GM19328 (cell line): ENCODE results near the gene ZNF10.

Source experiments
- ATAC-seq: cut with Tn5 transposase; IDR thresholded peaks from one replicate; pipeline ENCODE4 v1.9.1; 2021; ENCODE audit warnings: mild to moderate bottlenecking, moderate library complexity; ENCODE audit not compliant: unreplicated experiment

The ZNF10 gene

DNA sequence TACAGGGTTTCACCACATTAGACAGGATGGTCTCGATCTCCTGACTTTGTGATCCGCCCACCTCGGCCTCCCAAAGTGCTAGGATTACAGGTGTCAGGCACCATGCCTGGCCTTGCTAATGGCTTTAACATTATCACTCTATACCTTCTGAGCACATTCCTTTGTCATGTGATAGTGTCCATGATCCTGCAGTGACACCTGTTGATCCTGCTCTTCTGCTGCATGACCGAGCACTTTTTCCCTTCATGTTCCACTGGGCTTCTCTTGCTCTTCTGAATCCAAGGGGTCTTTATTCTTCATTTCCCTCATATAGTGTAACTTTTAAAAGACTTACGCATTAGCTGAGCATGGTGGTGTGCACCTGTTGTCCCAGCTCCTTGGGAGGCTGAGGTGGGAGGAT is 62.4 kb downstream of the ZNF10 start:
- no peak for ATAC-seq

DNA sequence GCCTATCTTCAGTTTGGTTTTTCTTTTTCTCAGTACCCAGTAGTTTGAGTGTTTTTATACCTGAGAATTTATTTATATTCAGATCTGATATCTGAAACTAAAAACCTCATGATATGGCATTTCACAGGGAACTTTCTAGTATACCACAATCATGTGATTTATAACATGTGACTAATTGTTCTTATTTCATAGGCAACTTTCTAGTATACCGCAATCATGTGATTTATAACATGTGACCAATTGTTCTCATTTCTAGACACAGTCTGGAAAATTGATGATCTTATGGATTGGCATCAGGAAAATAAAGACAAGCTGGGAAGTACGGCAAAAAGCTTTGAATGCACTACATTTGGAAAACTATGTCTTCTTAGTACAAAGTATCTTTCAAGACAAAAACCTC is 71.5 kb downstream of the ZNF10 start:
- ATAC-seq: no peak

DNA sequence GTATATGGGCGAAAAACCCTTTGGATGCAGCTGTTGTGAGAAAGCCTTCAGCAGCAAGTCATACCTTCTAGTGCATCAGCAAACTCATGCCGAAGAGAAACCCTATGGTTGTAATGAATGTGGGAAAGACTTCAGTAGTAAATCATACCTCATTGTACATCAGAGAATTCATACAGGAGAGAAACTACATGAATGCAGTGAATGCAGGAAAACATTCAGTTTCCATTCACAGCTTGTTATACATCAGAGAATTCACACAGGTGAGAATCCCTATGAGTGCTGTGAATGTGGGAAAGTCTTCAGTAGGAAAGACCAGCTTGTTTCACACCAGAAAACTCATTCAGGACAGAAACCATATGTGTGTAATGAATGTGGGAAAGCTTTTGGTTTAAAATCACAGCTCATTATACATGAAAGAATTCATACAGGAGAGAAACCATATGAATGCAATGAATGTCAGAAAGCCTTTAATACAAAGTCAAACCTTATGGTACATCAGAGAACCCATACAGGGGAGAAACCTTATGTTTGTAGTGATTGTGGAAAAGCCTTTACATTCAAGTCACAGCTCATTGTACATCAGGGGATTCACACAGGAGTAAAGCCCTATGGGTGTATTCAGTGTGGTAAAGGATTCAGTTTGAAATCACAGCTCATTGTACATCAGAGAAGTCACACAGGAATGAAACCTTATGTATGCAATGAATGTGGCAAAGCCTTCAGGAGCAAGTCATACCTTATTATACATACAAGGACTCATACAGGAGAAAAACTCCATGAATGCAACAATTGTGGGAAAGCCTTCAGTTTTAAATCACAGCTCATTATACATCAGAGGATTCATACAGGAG is 72.3 kb downstream of the ZNF10 start:
- no peak for ATAC-seq

DNA sequence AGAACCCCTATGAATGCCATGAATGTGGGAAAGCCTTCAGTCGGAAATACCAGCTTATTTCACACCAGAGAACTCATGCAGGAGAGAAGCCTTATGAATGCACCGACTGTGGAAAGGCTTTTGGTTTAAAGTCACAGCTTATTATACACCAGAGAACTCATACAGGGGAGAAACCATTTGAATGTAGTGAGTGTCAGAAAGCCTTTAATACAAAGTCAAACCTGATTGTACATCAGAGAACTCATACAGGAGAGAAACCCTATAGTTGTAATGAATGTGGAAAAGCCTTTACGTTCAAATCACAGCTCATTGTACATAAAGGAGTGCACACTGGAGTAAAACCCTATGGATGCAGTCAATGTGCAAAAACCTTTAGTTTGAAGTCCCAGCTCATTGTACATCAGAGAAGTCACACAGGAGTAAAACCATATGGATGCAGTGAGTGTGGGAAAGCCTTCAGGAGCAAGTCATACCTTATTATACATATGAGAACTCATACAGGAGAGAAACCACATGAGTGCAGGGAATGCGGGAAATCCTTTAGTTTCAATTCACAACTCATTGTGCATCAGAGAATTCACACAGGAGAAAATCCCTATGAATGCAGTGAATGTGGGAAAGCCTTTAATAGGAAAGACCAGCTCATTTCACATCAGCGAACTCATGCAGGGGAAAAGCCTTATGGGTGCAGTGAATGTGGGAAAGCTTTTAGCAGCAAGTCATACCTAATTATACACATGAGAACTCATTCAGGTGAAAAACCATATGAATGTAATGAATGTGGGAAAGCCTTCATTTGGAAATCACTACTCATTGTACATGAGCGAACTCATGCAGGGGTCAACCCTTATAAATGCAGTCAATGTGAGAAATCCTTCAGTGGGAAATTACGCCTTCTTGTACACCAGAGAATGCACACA is 73.2 kb downstream of the ZNF10 start:
- ATAC-seq: no peak

DNA sequence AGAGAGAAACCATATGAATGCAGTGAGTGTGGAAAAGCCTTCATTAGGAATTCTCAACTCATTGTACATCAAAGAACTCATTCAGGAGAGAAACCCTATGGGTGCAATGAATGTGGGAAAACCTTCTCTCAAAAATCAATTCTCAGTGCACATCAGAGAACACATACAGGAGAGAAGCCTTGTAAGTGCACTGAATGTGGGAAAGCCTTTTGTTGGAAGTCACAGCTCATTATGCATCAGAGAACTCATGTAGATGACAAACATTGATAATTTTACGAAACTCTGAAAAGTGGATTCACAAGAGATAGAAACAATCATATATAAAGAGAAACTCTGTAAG is 73.8 kb downstream of the ZNF10 start:
- ATAC-seq: no peak

DNA sequence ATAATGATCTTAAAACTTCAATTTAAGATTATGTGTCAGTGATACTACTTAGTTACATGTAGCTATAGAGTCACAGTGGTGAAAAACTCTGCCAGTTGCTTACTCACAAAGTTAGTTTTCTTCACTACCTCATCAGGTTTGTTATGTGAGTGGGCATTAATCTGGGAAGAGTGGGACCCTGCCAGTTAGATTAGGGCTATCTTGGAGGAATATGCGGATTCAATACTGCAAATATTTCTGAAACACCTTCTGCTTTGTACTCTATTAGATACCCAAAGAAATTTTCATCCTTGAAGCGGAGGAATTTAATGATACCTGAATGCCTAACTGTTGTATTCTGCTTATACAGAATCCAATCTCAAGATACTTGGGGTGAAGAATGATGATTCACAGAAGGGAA is 76.0 kb downstream of the ZNF10 start:
- no peak for ATAC-seq
